Mammary epithelial cell (primary cell): Measurements from ENCODE around the gene ANKRD40CL.

Experiments
- CTCF ChIP-seq, 2 donors: IDR thresholded peaks in 1 of 2; conservative IDR thresholded peaks in 1 of 2; 2 replicates each; pipeline ENCODE4 v1.5.1; 2011 to 2012; ENCODE audit warnings: inconsistent platforms in 2 of 2, low read length in 2 of 2, mild to moderate bottlenecking in 2 of 2, control low read depth in 1 of 2, low read depth in 1 of 2; ENCODE audit not compliant: insufficient read depth in 1 of 2; ENCODE audit errors: extremely low read depth in 1 of 2
- EZH2 ChIP-seq: IDR thresholded peaks from 2 replicates; pipeline ENCODE4 v1.6.1; 2012; ENCODE audit warnings: low read length, inconsistent platforms, borderline replicate concordance

- TF ChIP-seq EZH2: no peak
- no peak for TF ChIP-seq CTCF (conservative IDR thresholded peaks at IDR 0.05 in 1 of 2, IDR thresholded peaks at IDR 0.05 in 1 of 2; ENCODE audit: extremely low read depth in 1 of 2, insufficient read depth in 1 of 2, low read depth in 1 of 2, low read length in 2 of 2)
Measured at GRCh38 chr17:50765454-50766221, 1.7 kb downstream of the ANKRD40CL start.
